ENCODE results near the gene ZNF326.

The ZNF326 gene, protein sequence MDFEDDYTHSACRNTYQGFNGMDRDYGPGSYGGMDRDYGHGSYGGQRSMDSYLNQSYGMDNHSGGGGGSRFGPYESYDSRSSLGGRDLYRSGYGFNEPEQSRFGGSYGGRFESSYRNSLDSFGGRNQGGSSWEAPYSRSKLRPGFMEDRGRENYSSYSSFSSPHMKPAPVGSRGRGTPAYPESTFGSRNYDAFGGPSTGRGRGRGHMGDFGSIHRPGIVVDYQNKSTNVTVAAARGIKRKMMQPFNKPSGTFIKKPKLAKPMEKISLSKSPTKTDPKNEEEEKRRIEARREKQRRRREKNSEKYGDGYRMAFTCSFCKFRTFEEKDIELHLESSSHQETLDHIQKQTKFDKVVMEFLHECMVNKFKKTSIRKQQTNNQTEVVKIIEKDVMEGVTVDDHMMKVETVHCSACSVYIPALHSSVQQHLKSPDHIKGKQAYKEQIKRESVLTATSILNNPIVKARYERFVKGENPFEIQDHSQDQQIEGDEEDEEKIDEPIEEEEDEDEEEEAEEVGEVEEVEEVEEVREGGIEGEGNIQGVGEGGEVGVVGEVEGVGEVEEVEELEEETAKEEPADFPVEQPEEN

DNA sequence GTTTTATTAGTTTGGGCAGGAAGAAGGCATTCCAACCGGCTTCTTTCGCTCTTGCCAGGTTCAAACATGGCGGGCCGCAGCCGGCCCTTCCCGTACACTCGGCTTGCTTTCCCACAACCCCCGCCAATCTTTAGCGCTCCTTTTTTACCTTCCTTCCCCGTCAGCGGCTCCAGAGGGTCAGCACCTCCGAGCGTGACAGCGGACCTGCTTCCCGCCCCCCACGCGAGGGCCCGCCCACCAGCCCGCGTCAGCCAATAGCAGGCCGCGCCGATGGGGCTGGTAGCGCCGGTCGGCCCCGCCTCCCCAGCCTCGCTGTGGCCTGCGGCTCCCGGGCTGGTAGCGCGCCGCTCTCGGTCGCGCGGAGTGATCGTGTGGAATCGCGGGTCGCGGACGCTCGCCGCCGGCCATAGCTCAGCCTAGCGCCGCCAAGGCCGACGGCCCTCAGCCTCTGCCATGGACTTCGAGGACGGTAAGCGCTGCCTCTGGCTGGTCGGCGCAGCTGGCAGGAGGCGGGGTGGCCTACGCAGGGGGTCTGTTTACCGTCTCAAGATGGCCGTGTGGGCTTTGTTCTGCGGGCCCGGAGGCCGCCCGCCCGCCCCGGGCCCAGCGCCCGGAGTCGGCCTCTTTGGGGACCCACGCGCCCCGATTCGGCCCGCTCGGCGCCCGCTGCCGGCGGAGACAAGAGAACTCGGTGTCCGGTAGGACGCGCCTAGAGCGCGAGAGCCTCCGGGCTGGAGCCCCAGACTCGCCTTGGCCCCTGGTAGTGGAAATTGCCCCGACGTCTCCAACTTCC is at the start of gene ZNF326:
TSS of gene ZNF326 (plus strand) at position 306 of the 793 bp plus-strand sequence. CDS start at position 454, 148 bp downstream.
- DNase-seq: peak; percentile 99

GRCh38 chr1:89945852-89946476 is 48.9 kb upstream of the ZNF326 start:
- DNase-seq: no peak

GRCh38 chr1:89946532-89946931 is 48.4 kb upstream of the ZNF326 start:
- DNase-seq: no peak

GRCh38 chr1:89948722-89949345 is 46.1 kb upstream of the ZNF326 start:
- DNase-seq: no peak

GRCh38 chr1:89949991-89950624 is 44.8 kb upstream of the ZNF326 start:
- no peak for DNase-seq

DNA sequence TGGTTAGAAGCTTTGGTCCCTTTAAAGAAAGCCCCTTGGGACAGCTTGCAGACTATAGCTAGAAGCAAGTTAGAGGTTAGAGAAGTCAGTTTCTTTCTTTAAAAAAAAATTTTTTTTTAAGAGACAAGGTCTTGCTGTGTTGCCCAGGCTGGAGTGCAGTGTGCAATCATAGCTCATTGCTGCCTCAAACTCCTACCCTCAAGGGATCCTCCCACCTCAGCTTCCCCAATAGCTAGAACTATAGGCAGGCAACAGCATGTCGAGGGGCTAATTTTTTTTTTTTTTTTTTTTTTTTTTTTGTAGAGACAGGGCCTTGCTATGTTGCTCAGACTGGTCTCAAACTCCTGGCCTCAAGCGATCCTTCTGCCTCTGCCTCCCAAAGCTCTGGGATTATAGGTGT is 44.2 kb upstream of the ZNF326 start:
- DNase-seq: no peak

DNA sequence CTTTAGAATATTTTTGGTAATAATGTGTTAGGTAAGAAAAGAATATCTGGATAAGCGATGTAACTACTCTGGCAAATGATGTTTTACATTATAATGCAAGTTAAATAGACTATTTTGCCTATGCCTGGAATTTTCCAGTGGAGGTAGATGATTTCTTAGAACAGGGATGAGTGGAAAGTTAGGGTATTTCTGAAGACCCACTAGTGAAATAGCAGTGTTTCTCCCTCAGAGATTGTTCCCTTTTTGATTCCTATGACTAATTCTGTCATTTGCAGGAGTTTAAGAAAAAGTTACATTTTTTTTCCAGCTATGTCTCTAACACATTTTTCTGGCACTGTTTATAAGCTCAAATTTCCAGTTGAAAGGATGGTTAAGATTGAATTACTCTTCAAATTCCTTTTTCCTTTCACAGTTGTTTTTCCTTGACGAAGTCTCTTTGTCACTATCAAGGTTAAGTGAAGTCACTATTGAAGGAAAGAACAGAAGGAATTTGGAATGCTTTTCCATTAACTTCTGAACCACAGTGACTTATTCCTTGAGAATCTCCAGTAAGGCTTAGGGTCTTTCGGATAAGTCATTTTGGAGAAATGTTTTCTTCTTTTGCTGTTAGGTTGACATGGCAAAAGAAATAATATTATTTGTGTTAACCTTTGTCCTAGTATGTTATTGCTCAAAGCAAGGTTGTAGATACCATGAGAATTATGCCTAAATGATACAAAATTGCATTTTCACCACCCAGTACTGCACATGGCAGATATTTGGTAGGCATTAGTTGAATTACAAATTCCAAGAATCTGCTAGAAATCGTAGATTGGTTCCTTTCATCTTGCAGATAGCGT is 42.9 kb upstream of the ZNF326 start:
- DNase-seq: no peak

DNA sequence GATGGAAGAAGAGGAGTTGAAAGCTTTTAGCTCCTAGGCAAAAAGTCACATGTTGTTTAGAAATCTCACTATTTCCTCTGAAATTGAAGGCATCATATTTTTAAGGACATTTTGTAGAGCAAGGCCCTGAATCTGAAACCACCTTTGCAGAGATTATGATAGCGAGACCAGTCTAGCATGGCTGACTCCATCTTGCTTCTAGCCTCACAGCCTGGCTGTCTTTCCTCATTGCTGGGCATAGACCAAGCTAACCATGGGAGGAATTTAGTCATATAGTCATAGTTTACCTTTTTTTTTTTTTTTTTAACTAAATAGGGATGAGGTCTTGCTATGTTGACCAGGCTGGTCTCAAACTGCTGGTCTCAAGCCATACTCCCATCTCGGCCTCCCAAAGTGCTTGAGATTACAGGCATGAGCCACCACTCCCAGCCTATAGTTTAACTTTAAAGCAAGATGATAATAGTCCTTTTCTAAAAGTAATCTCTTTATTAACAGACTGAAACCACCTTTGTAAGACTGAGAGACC is 42.2 kb upstream of the ZNF326 start:
- no peak for DNase-seq

- no peak for DNase-seq
These were observed 41.7 kb upstream of the ZNF326 start for GRCh38 chr1:89953131-89953626.

GRCh38 chr1:89953929-89954328 is 41.0 kb upstream of the ZNF326 start:
- DNase-seq: no peak

- no peak for DNase-seq
These were observed 40.5 kb upstream of the ZNF326 start for GRCh38 chr1:89954401-89954800.

- DNase-seq: no peak
These were observed 39.4 kb upstream of the ZNF326 start for GRCh38 chr1:89955311-89956205.

DNA sequence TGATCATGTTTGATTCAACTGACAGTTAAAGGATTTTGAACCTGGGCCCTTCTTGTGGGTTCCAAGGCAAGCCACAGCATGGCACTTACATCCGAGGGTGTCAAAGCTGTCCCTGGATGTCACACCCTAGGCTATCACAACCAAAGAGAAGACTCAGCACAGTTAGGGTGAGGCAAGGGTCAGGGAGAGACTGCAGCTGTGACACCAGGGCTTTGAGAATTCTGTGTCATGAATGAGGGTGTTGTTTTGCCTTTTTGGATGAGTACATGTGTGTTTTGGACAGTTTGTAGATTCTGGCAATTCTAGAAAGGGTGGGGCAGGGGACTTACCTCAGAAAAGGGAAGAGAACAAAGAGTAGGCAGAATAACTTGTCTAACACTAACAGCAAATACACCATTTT is 37.8 kb upstream of the ZNF326 start:
- no peak for DNase-seq

DNA sequence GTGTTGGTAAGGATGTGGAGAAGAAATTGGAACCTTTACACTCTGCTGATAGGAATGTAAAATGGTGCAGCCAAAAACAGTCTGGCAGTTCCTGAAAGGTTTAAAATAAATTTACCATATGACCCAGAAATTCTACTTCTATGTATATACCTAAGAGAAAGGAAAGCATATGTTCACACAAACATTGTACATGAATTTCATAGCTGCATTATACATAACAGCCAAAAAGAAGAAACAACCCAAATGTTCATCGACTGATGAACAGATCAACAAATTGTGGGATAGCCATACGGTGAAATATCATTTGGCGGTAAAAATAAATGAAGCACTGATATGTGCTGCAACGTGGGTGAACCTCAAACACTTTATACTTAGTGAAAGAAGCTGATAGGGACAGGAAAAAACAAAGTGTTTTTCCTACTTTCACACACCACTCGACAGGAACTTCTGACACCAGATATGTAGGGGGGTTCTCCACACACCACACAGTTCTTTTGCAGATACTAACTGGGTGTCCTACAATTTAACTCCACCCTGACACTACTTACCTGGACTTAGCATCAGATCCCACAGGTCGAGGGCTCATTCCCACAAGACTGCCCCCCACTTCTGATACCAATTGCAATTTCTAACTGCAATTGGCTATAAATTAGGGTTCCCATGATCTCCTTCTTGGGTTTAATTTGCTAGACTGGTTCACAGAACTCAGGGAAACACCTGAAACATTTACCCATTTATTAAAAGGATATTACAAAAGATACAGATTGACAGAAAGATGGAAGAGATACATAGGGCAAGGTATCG is 35.9 kb upstream of the ZNF326 start:
- no peak for DNase-seq

- DNase-seq: no peak
These were observed 35.2 kb upstream of the ZNF326 start for GRCh38 chr1:89959719-89960118.

DNA sequence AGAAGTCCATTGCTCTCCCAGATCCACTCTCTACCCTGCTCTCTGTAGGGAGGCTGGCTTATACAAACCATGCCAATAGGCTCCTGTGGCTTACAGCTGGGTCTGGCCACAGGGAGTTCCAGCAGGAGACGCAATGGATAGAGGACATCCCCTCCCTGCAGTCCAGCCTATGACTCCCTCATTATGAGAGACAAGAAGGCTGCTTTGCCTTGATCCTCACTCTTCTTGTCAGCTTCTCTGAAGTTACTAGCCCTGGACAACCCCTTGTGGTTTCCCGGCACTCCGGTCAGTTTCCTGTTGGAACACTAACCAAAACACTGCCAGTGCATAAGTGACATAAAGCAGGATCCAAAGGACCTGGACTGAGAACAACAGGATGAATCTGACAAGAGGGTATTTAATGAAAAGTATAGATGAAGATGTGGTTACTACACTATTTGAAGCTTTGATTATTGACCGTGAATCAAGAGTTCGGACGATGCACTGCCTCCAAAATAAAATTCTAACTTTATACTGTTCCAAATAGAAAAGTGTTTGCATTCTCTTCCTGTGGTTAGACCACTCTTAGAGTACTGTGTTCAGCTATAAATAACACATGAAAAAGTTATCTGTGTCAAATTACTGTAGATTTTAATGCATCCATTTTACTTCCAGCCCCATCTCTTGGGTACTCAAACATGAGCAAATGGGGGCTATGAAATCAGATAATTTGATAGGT is 32.7 kb upstream of the ZNF326 start:
- DNase-seq: no peak

- DNase-seq: no peak
These were observed 32.2 kb upstream of the ZNF326 start for GRCh38 chr1:89962742-89963075.

GRCh38 chr1:89965193-89965768 is 29.6 kb upstream of the ZNF326 start:
- DNase-seq: no peak

Data from NCI-H510A treated with DMSO at 0.1 percent for 48 hours (cell line).